CD4-positive, alpha-beta T cell treated with Interleukin-4 for 4 hours (primary cell): ENCODE measurements around the gene SMAD7.
"Not testable (repeated sequence)": the region's sequence is repeated elsewhere in the genome, so short reads cannot be mapped to it uniquely, and the experiment has no call there.

Experiments used
- DNase-seq: peaks from one replicate; pipeline ENCODE4 v3.0.0-alpha.2; 2020

The SMAD7 gene

GRCh38 chr18:48874701-48875162 lies 76.0 kb downstream of the SMAD7 start:
- no peak for DNase-seq

GRCh38 chr18:48874233-48874632 lies 76.5 kb downstream of the SMAD7 start:
- no peak for DNase-seq

GRCh38 chr18:48872234-48873145 lies 78.3 kb downstream of the SMAD7 start:
- no peak for DNase-seq

- DNase-seq, result no peak
These were observed 79.2 kb downstream of the SMAD7 start for GRCh38 chr18:48871391-48872166.

- not testable (repeated sequence) for DNase-seq
These were observed 79.8 kb downstream of the SMAD7 start for GRCh38 chr18:48870926-48871325.
